ENCODE results near the gene TBX15.

- no peak for TF ChIP-seq CTCF (IDR thresholded peaks at IDR 0.05; ENCODE audit: low read length)
- TF ChIP-seq EZH2 (optimal IDR thresholded peaks at IDR 0.05; ENCODE audit: low read depth, low read length), result no peak
Measured at GRCh38 chr1:119011706-119012105, 23.6 kb upstream of the TBX15 start.
